DMS79 treated with DMSO at 0.1 percent for 48 hours (cell line): Measurements from ENCODE around the gene TSPAN9.

ENCODE experiments used
- DNase-seq: peaks from one replicate; lab custom pipeline; 2025; lab: John Stamatoyannopoulos, UW

The TSPAN9 gene

DNA sequence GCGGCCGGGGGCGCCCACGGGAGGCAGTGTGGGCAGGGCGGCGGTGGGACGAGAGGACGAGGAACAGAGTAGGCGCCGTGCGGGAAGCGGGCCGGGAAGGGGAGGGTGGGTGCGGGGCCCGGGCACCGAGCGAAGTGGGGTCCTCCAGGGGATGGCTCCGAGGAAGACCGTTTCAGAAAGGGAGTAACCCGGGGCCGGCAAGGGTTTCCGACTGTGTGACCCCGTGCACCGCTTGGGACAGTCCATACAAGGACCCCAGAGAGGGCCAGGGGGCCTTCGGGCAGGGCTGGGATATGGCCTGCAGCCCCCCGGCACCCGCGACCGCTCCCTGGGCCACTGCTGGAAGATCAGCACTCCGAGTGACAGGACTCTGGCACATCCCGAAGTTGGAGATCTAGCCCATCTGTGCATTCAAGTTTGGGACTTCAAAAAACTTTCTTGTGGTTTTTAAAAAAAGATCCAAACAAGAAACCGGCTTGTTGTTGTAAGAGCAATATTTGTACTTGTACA, 448 bp downstream of the TSPAN9 start:
- DNase-seq: no peak

DNA sequence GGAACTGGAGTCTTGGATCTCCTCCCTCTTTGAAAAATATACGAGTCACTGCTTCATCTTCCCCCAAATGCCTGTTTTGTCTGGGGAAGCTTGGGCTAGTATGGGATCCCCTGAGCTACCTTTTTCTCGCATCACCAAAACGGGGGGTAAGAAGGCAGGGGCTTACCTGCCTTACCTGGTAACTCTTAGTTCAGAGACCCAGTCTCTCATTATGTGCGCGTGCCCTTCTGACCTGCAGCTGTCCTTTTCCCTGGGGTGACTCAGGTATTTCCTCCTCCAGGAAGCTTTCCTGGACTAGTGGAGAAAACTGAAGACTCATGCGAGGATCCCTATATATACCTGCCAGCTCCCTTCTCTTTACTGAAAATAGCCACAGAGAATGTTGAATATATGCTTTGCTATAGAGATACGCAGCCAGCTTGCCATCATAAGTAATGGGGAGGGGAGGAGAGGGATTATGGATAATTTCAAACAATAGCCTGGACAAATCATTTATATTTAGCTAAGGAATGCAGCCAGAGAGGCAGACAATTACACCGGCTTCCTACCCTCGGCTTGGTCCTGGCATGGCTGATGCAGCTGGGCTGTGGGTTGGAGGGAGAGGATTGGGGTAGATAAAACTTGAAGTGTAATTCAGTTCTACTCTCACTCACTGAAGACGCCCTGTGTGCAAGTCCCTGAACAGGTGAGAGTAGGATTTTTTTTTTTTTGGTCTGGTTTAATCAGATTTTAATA, 1.1 kb downstream of the TSPAN9 start:
- DNase-seq: no peak

DNA sequence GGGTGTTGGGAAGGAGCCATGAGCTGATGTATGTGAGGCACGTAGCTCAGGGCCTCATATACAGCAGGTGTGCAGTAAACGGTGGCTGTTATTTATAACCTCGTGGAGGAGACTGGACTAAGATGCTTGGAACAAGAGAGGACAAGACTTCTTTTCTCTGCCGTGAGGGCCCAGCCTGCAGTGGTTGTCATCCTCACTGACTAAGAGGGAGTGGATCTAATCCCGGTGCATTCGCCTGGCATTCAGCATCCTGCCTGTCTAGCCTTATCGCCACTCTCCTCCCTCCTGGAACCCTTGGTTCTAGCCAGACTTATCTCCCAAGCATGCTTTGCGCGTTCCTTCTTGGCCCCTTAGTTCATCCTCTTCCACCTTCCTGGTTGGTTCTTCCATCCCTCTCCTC, 3.9 kb downstream of the TSPAN9 start:
- no peak for DNase-seq

DNA sequence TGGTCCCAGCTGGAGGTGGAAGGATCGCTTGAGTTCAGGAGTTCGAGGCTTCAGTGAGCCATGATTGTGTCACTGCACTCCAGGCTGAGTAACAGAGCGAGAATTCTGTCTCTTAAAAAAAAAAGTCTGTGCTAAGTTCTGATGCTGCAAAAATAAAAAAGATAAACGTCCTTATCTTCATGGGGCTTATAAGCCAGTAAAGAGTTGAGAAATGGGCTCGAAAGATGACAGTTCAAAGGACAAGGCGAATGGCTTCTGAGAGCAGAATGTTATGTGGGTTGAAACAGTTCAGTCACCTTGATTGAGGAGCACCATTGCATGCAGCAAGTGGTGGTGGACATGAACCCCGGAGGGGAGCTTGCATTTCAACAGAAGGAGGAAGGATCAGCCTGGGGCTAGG, 4.7 kb downstream of the TSPAN9 start:
- no peak for DNase-seq

DNA sequence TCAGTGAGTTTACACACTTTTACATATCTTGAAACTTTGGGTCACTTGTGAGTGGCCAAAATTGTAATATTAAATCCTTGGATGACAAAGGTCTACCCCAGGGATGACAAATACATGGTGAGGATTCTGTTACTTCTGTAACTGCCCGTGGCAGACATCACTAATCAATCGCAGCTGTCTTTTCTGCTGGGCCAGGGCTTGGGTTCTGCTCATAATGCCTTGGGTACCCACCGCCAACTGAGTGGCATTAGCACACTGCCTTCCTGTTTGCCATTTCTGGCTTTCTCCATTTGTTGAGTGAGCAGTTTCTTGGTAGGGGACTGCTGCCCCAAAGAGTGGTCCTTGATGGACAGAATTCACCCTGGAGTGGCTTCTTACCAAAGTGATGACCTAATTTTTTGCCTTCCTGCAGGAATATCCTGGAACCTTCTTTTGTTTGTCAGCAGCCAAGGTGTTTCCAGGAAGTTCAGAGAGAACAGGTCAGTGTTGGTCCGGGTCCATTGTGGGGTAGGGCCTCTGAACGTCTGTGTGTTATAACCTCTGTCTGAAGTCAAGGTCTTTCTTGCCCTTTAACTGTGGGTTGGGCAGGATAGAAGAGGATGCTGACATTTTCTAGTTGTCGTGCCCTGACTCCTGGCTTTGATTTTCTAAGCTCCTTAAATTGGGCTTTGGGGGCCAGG, 6.2 kb downstream of the TSPAN9 start:
- DNase-seq: no peak

DNA sequence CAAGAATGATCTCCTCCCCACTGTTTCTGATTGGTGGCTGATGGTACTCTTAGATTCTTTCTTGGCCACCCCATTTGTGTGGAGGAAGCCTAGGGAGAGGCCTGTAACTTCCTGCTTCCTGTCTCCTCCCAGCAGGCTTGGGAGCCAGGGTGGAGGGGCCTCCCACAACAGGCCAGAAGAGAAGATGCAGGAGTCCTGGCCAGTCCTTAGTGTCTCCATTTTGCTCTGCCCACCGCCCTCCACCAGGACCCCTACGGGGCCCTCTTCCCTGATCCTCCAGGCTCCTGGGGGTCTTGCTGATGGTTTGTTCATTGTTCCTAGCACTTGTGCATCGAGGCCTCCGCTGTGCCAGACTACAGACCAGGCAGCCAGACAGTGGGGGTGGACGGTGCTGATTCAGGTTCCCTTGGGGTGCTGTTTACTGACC, 6.8 kb downstream of the TSPAN9 start:
- DNase-seq: no peak

DNA sequence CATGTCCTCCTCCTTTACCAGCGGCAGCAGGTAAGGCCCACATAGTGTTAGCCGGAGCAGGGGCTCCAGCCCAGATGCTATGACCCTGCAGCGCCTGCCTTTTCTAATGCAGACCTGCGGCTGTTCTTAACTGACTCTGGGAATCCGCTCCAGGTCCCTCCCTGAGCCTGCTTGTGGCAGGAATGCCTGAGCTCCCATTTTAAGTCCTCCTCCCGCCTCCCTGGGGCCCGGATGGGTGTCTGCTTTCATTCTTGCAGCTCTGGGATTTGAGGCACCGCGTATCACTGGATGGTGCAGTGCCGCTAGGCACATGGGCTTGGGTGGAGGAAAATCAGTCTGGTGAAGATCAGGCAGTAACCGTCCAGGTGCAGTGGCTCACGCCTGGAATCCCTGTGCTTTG, 7.6 kb downstream of the TSPAN9 start:
- DNase-seq: no peak

DNA sequence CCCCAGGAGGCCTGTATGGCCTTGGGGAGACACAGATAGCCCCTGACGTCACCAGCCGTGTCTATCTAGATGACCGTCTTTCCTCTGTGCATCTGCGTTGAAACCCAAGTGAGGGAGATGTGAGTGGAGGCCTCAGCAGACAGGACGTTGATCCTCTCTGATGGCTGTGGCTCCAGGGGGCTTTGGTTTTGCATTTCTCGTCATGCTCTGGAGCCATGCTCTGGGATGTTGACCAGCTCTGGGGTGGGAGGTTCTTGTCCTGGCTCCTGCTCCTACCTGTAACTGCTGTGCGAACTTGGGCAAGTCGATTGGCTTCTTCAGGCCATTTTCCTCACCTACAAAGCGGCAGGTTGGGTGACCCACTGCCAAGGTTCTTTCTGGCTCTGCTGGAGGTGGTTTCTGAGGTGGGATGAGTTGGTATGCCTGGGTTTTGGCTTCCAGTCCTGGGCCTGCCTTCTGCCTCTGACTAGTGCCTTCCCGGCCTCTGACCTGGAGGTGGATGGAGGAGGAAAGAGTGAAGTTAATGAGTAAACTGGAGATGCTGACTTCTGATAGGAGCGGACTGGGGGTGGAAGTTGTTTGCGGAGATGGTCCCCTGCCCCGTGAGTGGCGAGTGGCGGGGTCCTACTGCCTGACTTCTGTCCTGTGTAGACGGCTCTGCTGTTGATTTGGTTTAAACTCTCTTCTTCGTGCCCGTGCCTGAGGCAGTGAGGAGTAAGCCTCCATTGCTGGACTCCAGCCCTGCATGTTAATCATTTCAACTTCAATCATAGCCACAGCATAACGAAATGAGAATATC, 8.4 kb downstream of the TSPAN9 start:
- no peak for DNase-seq

DNA sequence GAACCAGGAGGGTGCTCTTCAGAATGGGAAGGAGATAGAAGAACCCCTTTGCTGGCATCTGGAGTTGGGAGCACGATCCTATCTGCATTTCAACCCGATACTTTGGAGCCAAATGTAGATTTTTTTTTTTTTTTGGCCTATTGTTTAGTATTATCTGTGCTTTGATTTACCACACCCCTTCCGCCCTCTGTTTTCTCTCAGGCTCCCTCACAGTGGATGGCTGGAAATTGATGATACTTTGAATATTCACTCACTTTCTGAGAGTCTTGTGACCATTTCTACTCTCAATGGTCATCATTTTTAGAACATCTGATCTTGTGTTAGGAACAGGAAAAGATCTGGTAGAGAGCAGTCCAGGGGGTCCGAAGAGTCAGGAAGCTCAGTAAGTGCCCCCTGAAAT, 9.0 kb downstream of the TSPAN9 start:
- no peak for DNase-seq

DNA sequence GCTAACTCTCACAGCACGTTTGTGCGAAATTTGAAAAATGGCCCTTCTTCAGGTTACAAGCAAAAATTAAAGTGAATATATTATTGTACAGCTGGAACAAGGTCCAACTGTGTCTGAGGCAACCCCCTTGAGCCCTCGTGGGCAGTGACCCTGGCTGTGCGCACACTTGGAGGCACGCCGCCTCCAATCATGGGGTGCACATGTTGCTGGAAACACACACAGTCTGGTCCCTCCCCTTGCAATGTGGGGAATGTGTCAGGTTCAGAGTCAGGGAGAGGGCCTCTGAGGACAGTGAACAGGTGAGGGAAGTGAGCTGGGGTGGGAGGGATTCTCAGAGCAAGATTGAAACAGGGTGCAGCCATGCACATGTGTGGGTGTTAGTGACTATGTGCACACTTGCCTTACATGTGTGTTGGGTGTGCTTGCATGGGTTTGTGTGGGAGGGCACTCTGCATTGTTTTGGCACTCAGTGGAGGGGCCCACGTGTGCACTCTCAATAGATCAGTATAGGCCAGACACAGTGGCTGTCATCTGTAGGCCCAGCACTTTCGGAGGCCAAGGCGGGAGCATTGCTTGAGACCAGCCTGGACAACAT, 9.6 kb downstream of the TSPAN9 start:
- DNase-seq: no peak

DNA sequence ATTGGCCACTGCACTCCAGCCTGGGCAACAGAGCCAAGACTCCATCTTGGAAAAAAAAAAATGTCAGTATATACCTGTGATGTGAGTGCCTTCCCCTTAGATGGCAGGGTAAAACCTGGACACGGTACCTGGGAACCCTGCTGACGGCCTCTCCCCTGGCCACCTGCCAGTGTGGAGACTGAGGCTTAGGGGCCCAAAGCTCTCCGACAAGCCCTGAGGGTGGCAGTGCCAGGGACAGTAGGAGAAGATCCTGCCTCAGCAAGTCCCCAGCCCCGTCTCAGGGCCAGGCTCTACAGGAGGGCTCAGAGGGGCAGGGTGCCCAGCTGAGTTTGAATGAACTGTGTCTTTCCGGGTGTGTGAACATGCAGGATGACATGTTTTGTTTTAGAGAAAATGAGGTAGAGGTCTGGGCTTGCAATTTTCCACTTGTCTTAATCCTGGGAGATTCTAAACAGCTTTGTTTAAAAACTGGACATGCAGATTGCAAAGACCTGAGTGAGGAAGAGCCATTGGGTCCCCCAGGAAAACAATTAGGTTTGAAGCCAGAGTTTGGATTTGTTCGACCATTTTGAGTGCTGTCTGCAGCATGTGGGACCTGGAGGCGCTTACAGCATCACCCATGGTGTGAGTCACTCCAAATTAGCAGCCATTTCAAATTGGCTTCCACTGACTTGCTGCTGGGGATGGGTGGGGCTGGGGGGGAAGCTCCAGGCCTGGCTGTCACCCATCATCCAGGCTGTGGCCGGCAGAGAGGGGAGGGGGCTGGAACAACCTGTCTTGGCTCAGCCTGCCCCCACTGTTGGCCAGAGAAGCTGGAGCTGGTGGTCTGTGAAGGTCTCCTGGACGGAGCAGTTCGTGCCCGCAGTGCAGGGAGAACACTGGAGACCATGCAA, 10.8 kb downstream of the TSPAN9 start:
- no peak for DNase-seq

DNA sequence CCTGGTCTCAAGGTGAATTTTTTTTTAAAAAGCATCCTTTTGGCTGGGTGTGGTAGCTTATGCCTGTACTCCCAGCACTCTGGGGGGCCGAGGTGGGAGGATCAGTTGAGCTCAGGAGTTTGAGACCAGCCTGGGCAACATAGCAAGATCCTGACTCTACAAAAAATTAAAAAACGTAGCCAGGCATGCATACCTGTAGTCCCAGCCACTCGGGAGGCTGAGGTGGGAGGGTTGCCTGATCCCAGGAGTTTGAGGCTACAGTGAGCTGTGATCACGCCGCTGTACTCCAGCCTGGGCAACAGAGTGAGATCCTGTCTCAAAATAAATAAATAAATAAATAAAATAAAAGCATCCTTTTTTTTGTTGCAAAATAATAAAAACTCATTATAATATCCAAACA, 12.4 kb downstream of the TSPAN9 start:
- no peak for DNase-seq

DNA sequence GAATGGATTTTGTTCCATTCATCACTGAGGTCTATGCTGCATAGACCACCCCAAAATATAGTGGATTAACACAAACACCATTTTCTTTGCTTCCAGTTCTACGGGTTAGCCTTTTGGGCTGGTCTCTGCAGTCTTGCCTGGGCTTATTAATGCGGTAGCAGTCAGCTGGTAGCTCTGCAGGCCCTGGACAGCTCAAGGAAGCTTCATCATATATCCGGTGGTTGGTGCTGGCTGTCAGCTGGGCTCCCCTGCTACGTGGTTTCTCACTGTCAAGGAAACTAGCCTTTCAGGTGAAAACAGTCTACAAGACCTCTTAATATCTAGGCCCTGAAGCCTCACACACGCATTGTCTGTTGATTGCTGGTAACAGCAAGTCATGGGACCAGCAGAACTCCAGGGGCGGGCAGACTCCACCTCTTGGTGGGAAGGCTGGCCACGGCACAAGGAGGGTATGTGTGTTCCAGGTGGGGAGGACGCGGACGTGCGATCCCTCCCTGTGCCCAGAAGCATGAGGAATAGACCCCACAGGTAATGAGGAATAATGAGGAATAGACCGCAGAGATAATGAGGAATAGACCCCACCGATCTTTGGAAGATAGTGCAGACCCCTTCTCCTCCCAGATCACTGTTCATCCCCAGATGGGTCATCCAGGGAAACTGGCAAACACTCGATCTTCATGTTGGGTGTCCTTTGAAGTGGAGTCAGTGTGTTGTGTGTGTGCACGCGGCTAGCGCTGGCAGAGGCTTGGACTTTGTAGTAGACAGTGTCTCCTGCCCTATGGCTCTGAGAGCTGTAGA, 13.3 kb downstream of the TSPAN9 start:
- no peak for DNase-seq

DNA sequence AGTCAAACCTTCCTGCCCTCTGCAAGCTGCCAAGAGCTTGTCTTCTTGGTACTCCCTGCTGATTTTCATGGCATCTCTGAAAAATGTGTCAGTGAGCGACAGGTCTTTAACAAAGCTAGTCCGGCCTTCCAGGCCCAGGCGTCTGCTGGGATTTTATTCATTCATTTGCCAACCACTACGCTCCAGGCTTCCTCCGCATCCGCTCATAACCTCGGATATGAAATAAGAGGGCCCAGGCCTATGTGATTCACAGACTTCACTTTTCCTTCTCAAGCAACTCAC, 13.8 kb downstream of the TSPAN9 start:
- DNase-seq: no peak

DNA sequence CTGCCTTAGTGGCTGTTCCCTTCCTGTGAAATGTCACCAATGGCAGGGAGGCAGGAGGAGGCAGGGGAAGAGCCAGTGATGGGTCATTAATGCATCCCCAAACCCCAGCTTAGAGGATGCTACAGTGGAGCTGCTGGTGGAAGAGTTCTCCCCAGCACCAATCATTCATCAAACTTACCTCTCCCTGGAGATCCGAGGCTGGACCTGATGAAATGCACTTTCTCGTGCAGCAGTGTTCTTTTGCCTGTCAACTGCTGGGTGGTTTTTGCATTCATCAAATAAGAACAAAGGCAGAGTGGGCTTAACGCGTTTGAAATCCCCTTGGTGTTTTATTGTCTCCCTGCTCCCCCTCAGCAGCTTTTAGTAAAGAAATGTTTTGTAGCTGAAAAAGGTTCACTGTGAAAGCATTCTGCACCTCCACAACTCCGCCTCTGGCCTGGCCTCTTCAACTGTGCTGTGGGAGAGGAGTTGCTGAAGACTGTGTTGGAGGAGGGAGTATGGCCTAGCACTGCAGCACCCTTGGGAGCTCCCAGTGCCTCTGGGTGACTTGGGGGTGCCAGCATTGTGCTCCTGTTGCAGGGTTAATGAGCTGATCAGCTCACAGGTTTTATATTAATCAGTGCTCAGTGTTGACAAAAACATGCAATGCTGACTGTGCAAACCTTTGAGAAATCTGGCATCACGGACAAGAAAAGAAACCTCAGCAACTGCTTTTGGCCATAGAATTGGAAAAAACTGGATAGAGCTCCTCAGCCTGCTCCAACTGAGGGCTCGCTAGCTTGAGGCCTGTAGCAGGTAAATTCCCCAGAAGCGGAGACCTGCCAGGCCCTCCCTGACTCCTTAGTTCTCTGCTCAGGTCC, 14.4 kb downstream of the TSPAN9 start:
- no peak for DNase-seq

DNA sequence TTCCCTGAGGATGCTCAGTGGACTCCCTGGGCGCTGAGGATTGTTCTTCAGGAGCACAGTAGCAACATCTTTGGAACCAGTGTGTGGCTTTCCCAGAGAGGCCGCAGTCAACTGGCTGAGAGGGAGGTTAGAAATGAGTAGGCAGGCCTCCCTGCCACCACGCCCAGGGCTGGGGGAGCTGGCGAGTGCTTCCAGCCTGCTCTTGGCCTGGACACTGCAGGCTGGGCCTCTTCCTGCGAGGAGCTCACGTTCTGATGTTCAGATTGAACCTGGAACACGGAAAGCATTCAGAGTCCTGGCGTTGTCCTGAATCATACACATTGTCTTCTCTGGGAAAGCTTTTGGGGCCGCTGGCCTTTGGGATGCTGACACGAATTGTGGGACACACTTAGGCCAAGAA, 15.6 kb downstream of the TSPAN9 start:
- DNase-seq: no peak

DNA sequence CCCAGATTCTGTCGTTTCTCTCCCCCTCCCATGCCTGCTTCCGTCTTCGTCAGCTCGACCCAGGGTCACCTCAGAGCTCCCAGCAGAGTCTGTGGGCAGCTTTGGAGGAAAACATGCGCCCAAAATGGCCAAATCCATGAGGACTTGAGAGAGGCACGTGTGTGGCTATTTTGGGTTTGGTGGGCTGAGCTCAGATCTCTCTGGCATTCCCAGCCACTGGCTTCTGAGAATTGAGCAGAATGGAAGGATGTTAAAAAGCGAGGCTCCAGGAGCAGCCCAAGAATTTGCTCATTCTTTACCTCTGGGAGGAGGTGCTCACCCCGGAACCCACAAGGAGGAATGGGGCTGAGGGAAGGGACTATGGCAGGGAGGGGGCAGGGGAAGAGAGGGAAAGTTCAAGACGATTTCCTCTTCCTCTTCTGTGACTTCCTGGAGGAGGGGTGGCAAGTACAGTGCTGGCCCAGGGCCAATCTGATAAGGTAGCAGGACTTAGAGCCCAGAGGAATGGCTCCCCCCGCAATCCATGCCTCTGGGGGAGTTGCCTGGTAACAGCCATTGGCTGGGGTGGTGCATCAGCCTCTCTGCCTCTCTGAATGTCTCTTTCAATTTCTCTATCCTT, 20.1 kb downstream of the TSPAN9 start:
- peak; percentile 79 for DNase-seq

DNA sequence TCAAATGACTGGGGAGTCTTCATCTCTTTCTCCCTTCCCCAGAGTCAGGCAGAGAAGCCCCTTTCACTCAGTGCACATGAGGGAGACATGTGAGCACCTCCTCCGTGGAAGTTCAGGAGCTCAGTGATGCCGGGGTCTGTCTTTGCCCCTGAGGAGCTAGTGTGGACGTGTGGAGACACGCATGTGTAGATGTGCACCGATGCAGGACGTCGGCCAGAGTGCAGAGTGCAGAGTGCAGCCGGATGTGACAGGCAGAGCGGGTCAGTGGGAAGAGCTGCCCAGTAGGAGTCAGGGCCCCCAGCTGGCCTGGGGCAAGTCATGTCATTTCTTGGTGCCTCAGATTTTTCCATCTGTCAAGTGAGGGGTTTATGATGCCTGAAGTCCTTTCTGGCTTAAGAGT, 20.7 kb downstream of the TSPAN9 start:
- DNase-seq: peak; percentile 75

DNA sequence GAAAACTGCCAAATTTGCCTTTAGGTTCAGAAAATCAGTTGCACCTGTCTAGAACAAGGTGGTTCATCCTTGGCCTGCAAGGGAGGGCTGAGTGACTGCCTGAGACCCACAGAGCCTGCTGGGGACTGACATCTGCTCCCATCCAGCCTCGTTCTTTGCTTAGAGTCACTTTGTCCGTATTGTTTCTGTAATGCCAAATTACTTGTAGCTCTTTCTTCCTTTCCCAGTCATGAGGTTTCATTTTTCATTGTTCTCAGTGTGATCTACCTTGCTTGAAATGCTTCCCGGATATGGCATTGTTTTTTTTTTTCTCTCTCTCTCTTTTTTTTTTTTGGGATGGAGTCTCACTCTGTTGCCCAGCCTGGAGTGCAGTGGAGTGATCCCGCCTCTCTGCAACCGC, 21.3 kb downstream of the TSPAN9 start:
- DNase-seq: peak; percentile 75
